Bronchial epithelial cell (primary cell): ENCODE results near the gene ZNF491. TPM values are rescaled to one million over a fixed set of nuclear protein-coding genes. Genes with fewer than 3 reads are reported as not detected.
A peak's percentile ranks its signal among the peaks of the same experiment; 100 is the strongest.

Experiments used
- DNase-seq: peaks from one replicate; pipeline ENCODE4 v3.0.0-alpha.2; 2010; ENCODE audit warnings: low read depth
- FAIRE-seq: peaks from 2 replicates; lab custom pipeline; 2011; peaks lifted over from hg19 to GRCh38; lab: Jason Lieb, UNC
- H3K27me3 ChIP-seq: 2 replicates; pipeline ENCODE4 v1.5.1; 2011; ENCODE audit warnings: low read length; ENCODE audit not compliant: control insufficient read depth, insufficient read depth
- H3K36me3 ChIP-seq: 2 replicates; pipeline ENCODE4 v1.5.1; 2011; ENCODE audit warnings: low read length; ENCODE audit not compliant: control insufficient read depth, insufficient read depth
- H3K4me3 ChIP-seq: 2 replicates; pipeline ENCODE4 v1.5.1; 2011; ENCODE audit warnings: mild to moderate bottlenecking, low read depth, low read length, control low read depth
- CTCF ChIP-seq: IDR thresholded peaks from 2 replicates; pipeline ENCODE4 v1.5.1; 2011; ENCODE audit warnings: mild to moderate bottlenecking, moderate library complexity, low read length, control low read depth, inconsistent platforms; ENCODE audit not compliant: insufficient read depth, severe bottlenecking
- total RNA-seq: library from RNA; depleted of rRNA; stranded (reverse); fragments of >200 nt; gene quantifications from 2 replicates; pipeline ENCODE4 v1.2.1, GENCODE V29; 2014

Gene ZNF491
- total RNA-seq, 1 donor from 2014 or later: 0.26 TPM

- FAIRE-seq (no peak), DNase-seq (no peak)
- Histone ChIP-seq H3K27me3 (no peaks in the 10 kb centered on the region), H3K36me3 (no peaks in the 10 kb centered on the region), H3K4me3 (no peak overlapping the region)
- TF ChIP-seq CTCF: no peak
These were observed 5.4 kb upstream of the ZNF491 start for GRCh38 chr19:11792942-11793341.

GRCh38 chr19:11797491-11797890 lies 832 bp upstream of the ZNF491 start:
- FAIRE-seq (peak; percentile 83), DNase-seq (peak; percentile 79)
- TF ChIP-seq CTCF: peak; percentile 82
- Histone ChIP-seq H3K4me3 (no peak overlapping the region), H3K36me3 (no peaks in the 10 kb centered on the region), H3K27me3 (no peaks in the 10 kb centered on the region)

- Histone ChIP-seq H3K27me3 (no peaks in the 10 kb centered on the region), H3K36me3 (no peaks in the 10 kb centered on the region), H3K4me3 (no peak overlapping the region)
- DNase-seq (no peak), FAIRE-seq (no peak)
- no peak for TF ChIP-seq CTCF
These were observed 8.2 kb downstream of the ZNF491 start for GRCh38 chr19:11806354-11807098.

GRCh38 chr19:11807099-11807380 lies 8.7 kb downstream of the ZNF491 start:
- DNase-seq (no peak), FAIRE-seq (no peak)
- Histone ChIP-seq H3K27me3 (no peaks in the 10 kb centered on the region), H3K4me3 (no peak overlapping the region), H3K36me3 (no peaks in the 10 kb centered on the region)
- no peak for TF ChIP-seq CTCF

- peak overlapping the region; percentile 96 for H3K4me3 ChIP-seq
- no peak for FAIRE-seq
- H3K36me3 ChIP-seq: peaks cover 1% of the 10 kb centered on the region
- DNase-seq: no peak
- no peaks in the 10 kb centered on the region for H3K27me3 ChIP-seq
- no peak for TF ChIP-seq CTCF
These were observed 15.3 kb downstream of the ZNF491 start for GRCh38 chr19:11813703-11814028.
